H9 (cell line): ENCODE results near the gene SLC39A10. TPM values are rescaled to one million over a fixed set of nuclear protein-coding genes. Genes with fewer than 3 reads are reported as not detected.
"Not testable (repeated sequence)": the region's sequence is repeated elsewhere in the genome, so short reads cannot be mapped to it uniquely, and the experiment has no call there.

Source experiments
- DNase-seq: peaks from one replicate; pipeline ENCODE4 v3.0.0-alpha.2; 2017
- H2AFZ ChIP-seq: one replicate; pipeline ENCODE4 v1.6.1; 2013; ENCODE audit warnings: mild to moderate bottlenecking, low read length, control low read depth, moderate library complexity
- H2AK5ac ChIP-seq: 2 replicates; pipeline ENCODE4 v1.6.1; 2013; ENCODE audit warnings: low read length, control low read depth, mixed read lengths; ENCODE audit not compliant: insufficient read length
- H2BK120ac ChIP-seq: one replicate; pipeline ENCODE4 v1.6.1; 2013; ENCODE audit warnings: low read depth, mild to moderate bottlenecking, low read length, control low read depth, inconsistent platforms; ENCODE audit not compliant: poor library complexity, severe bottlenecking
- H2BK12ac ChIP-seq: 2 replicates; pipeline ENCODE4 v1.6.1; 2013; ENCODE audit warnings: low read length, control low read depth, mixed read lengths, low read depth; ENCODE audit not compliant: insufficient read length
- H2BK15ac ChIP-seq: 2 replicates; pipeline ENCODE4 v1.6.1; 2013; ENCODE audit warnings: low read depth, low read length, control low read depth
- H2BK20ac ChIP-seq: one replicate; pipeline ENCODE4 v1.6.1; 2013; ENCODE audit warnings: low read depth, mild to moderate bottlenecking, low read length, control low read depth, inconsistent platforms; ENCODE audit not compliant: poor library complexity, severe bottlenecking
- H2BK5ac ChIP-seq: 2 replicates; pipeline ENCODE4 v1.6.1; 2013; ENCODE audit warnings: low read length, control low read depth, mixed read lengths; ENCODE audit not compliant: insufficient read length
- H3K14ac ChIP-seq: 2 replicates; pipeline ENCODE4 v1.6.1; 2013; ENCODE audit warnings: low read length, control low read depth; ENCODE audit not compliant: insufficient read depth
- H3K18ac ChIP-seq: 2 replicates; pipeline ENCODE4 v1.6.1; 2013; ENCODE audit warnings: low read depth, mild to moderate bottlenecking, mixed read lengths, low read length, control low read depth; ENCODE audit not compliant: insufficient read length
- H3K23ac ChIP-seq: 2 replicates; pipeline ENCODE4 v1.6.1; 2013; ENCODE audit warnings: low read length, control low read depth, mixed read lengths, low read depth; ENCODE audit not compliant: insufficient read length
- H3K23me2 ChIP-seq: 2 replicates; pipeline ENCODE4 v1.6.1; 2013; ENCODE audit warnings: low read depth, mild to moderate bottlenecking, mixed read lengths, low read length, control low read depth; ENCODE audit not compliant: insufficient read length, poor library complexity, severe bottlenecking
- H3K27ac ChIP-seq: 2 replicates; pipeline ENCODE4 v1.5.1; 2013; ENCODE audit warnings: low read length, control low read depth, mixed read lengths, low read depth; ENCODE audit not compliant: insufficient read length
- H3K27me3 ChIP-seq: 2 replicates; pipeline ENCODE4 v1.6.1; 2013; ENCODE audit warnings: low read length, control low read depth, inconsistent platforms; ENCODE audit not compliant: insufficient read depth
- H3K4ac ChIP-seq: 2 replicates; pipeline ENCODE4 v1.6.1; 2013; ENCODE audit warnings: low read depth, mild to moderate bottlenecking, control low read depth, inconsistent platforms, low read length, moderate library complexity
- H3K4me1 ChIP-seq: 2 replicates; pipeline ENCODE4 v1.6.1; 2013; ENCODE audit warnings: low read length, control low read depth, inconsistent platforms; ENCODE audit not compliant: insufficient read depth
- H3K4me2 ChIP-seq: 2 replicates; pipeline ENCODE4 v1.6.1; 2013; ENCODE audit warnings: low read length, control low read depth, mixed read lengths; ENCODE audit not compliant: insufficient read length, insufficient read depth
- H3K56ac ChIP-seq: 2 replicates; pipeline ENCODE4 v1.6.1; 2013; ENCODE audit warnings: low read depth, mild to moderate bottlenecking, mixed read lengths, low read length, control low read depth; ENCODE audit not compliant: insufficient read length
- H3K79me1 ChIP-seq: 2 replicates; pipeline ENCODE4 v1.6.1; 2013; ENCODE audit warnings: low read depth, mild to moderate bottlenecking, moderate library complexity, low read length, control low read depth, inconsistent platforms; ENCODE audit not compliant: insufficient read depth, poor library complexity, severe bottlenecking
- H3K79me2 ChIP-seq: 2 replicates; pipeline ENCODE4 v1.6.1; 2013; ENCODE audit warnings: low read length, control low read depth, inconsistent platforms; ENCODE audit not compliant: insufficient read depth
- H3K9ac ChIP-seq: 2 replicates; pipeline ENCODE4 v1.6.1; 2013; ENCODE audit warnings: low read length, control low read depth, mixed read lengths; ENCODE audit not compliant: insufficient read length; ENCODE audit errors: extremely low read depth
- H3K9me3 ChIP-seq: one replicate; pipeline ENCODE4 v1.6.1; 2013; ENCODE audit warnings: low read depth, low read length, inconsistent platforms; ENCODE audit not compliant: control insufficient read depth
- H3T11ph ChIP-seq: one replicate; pipeline ENCODE4 v1.6.1; 2013; ENCODE audit warnings: mild to moderate bottlenecking, low read length, control low read depth, inconsistent platforms
- H4K20me1 ChIP-seq: one replicate; pipeline ENCODE4 v1.6.1; 2013; ENCODE audit not compliant: control insufficient read depth, insufficient read length, insufficient read depth
- H4K5ac ChIP-seq: 2 replicates; pipeline ENCODE4 v1.6.1; 2013; ENCODE audit warnings: low read depth, mild to moderate bottlenecking, mixed read lengths, low read length, control low read depth; ENCODE audit not compliant: insufficient read length
- H4K8ac ChIP-seq: replicated peaks from 2 replicates; pipeline ENCODE4 v1.6.1; 2013; ENCODE audit warnings: low read length, control low read depth, mixed read lengths, low read depth; ENCODE audit not compliant: insufficient read length
- H4K91ac ChIP-seq: 2 replicates; pipeline ENCODE4 v1.6.1; 2013; ENCODE audit warnings: low read depth, mild to moderate bottlenecking, moderate library complexity, mixed read lengths, low read length, control low read depth; ENCODE audit not compliant: insufficient read length
- H3K27ac Mint-ChIP-seq, 3 experiments: 2 replicates in 2 of 3; 3 replicates in 1 of 3; pipeline ENCODE4 v1.8.0; 2020 to 2021; ENCODE audit warnings: mixed read lengths in 3 of 3, mild to moderate bottlenecking in 1 of 3, moderate library complexity in 1 of 3
- H3K27me3 Mint-ChIP-seq: 2 replicates; pipeline ENCODE4 v1.8.0; 2021; ENCODE audit warnings: low read depth, mild to moderate bottlenecking, moderate library complexity, mixed read lengths
- H3K36me3 Mint-ChIP-seq, 3 experiments: 2 replicates in 2 of 3; 3 replicates in 1 of 3; pipeline ENCODE4 v1.8.0; 2020 to 2021; ENCODE audit warnings: low read depth in 3 of 3, mixed read lengths in 3 of 3; ENCODE audit not compliant: insufficient read depth in 1 of 3
- H3K4me1 Mint-ChIP-seq, 2 experiments: 2 replicates each; pipeline ENCODE4 v1.8.0; 2020; ENCODE audit warnings: mixed read lengths in 2 of 2
- H3K4me3 Mint-ChIP-seq, 2 experiments: 2 replicates in 1 of 2; 3 replicates in 1 of 2; pipeline ENCODE4 v1.8.0; 2020 to 2021; ENCODE audit warnings: mild to moderate bottlenecking in 2 of 2, mixed read lengths in 2 of 2, moderate library complexity in 1 of 2
- H3K9me3 Mint-ChIP-seq, 2 experiments: 2 replicates in 1 of 2; 3 replicates in 1 of 2; pipeline ENCODE4 v1.8.0; 2020; ENCODE audit warnings: mild to moderate bottlenecking in 2 of 2, mixed read lengths in 2 of 2, moderate library complexity in 1 of 2
- CTCF ChIP-seq: fragments of 200-600 bp; sonication (generic); conservative IDR thresholded peaks from 3 replicates; pipeline ENCODE4 v1.8.0; 2021; ENCODE audit warnings: antibody characterized with exemption, mild to moderate bottlenecking
- WGBS: extraction: QIAGEN DNeasy Blood & Tissue Kit; methylation state at CpG from one replicate; pipeline ENCODE4 v1.1.7; 2013; ENCODE audit warnings: missing lambda C conversion rate, low lambda C conversion rate, mixed read lengths; ENCODE audit not compliant: insufficient read length; ENCODE audit errors: extremely low coverage; 5-methylcytosine and 5-hydroxymethylcytosine counted together
- total RNA-seq: library from RNA; stranded (reverse); gene quantifications from 2 replicates; pipeline ENCODE4 v1.2.1, GENCODE V29; 2021

SLC39A10 gene
- total RNA-seq, 1 experiment from 2014 or later: 161 TPM

DNA sequence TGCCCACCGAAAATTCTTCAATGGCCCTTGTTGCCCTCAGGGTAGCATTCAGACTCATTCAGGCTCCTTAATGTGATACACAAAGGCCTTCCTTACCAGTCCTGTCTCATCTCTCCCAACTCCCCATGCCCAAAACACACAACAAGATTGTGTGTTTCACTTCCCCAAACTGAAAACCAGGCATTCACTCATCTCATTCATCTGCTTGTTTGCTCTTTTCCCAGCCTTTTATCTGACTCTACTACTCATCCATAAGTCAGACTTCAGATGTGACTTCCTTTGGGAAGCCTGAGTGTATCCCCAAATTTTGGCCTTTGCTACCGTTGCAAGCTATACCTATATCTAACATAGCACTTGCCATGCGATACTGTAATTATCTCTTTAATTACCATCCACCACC is 9.7 kb upstream of the SLC39A10 start:
- Histone ChIP-seq H3K79me1 (no peaks in the 10 kb centered on the region), H3K23me2 (no peaks in the 10 kb centered on the region), H2AK5ac (no peak overlapping the region), H4K91ac (no peak overlapping the region), H4K5ac (no peak overlapping the region), H3K23ac (no peak overlapping the region), H3K4ac (no peak overlapping the region), H3K4me1 (peaks cover 3% of the 10 kb centered on the region; the same call in 1 of the 2 replicates), H2BK120ac (no peak overlapping the region), H3T11ph (no peak overlapping the region), H4K8ac (no peak overlapping the region), H2AFZ (no peak overlapping the region), H3K14ac (no peak overlapping the region), H3K18ac (no peak overlapping the region), H2BK20ac (no peak overlapping the region), H3K9me3 (no peaks in the 10 kb centered on the region), H3K9ac (no peak overlapping the region), H2BK15ac (no peak overlapping the region), H2BK12ac (no peak overlapping the region), H3K79me2 (no peaks in the 10 kb centered on the region), H3K4me2 (no peak overlapping the region), H3K27ac (no peak overlapping the region), H2BK5ac (no peak overlapping the region), H3K27me3 (no peaks in the 10 kb centered on the region), H3K56ac (no peak overlapping the region), H4K20me1 (no peaks in the 10 kb centered on the region)
- no peak for TF ChIP-seq CTCF
- Mint-ChIP-seq H3K27ac (peak overlapping the region; percentile 1 to 45 (median 44); a peak in 5 of 7 replicates), H3K36me3 (no peaks in the 10 kb centered on the region; a peak in 1 of 7 replicates), H3K9me3 (no peaks in the 10 kb centered on the region), H3K27me3 (no peaks in the 10 kb centered on the region), H3K4me1 (peaks cover 27 to 37% of the 10 kb centered on the region in 2 experiments), H3K4me3 (no peak overlapping the region)
- WGBS: no CpG with 5 or more reads among the region's 3 CpGs
- no peak for DNase-seq

- not testable (repeated sequence) for H2BK20ac ChIP-seq, H2BK5ac ChIP-seq, DNase-seq, H3T11ph ChIP-seq, H2BK12ac ChIP-seq, H3K4me3 Mint-ChIP-seq, H2AFZ ChIP-seq, H3K79me2 ChIP-seq, H4K91ac ChIP-seq, H3K27me3 ChIP-seq, H3K56ac ChIP-seq, H3K4ac ChIP-seq, H3K9ac ChIP-seq, H4K20me1 ChIP-seq, H3K27ac ChIP-seq, H3K27ac Mint-ChIP-seq, H4K8ac ChIP-seq, H3K36me3 Mint-ChIP-seq, H3K4me2 ChIP-seq, H3K9me3 Mint-ChIP-seq, H3K23me2 ChIP-seq, H3K79me1 ChIP-seq, H3K14ac ChIP-seq, H3K27me3 Mint-ChIP-seq, H3K23ac ChIP-seq, H4K5ac ChIP-seq, H3K4me1 ChIP-seq, H3K18ac ChIP-seq, H3K9me3 ChIP-seq, H2BK15ac ChIP-seq, H2AK5ac ChIP-seq, H2BK120ac ChIP-seq
- no CpG with 5 or more reads among the region's 2 CpGs for WGBS
- peaks cover 20 to 28% of the 10 kb centered on the region in 2 experiments for H3K4me1 Mint-ChIP-seq
Measured at GRCh38 chr2:195648370-195648769, 8.7 kb upstream of the SLC39A10 start.
